IMR-90 (cell line): Measurements from ENCODE around the gene FBXW7. TPM values are rescaled to one million over a fixed set of nuclear protein-coding genes. Genes with fewer than 3 reads are reported as not detected.

Experiments
- ATAC-seq: fragments of 200-7000 bp; cut with Tn5 transposase; 2 replicates; pipeline ENCODE4 v1.9.1; 2020; ENCODE audit warnings: low read depth, mild to moderate bottlenecking, moderate library complexity
- BruUV-seq: library from RNA; stranded (reverse); fragments of 400-500 nt; replicated peaks from 2 replicates; lab custom pipeline; 2021; lab: Mats Ljungman, UMichigan
- CTCF ChIA-PET: fragments of 300-600 bp; formaldehyde crosslinking; extraction: SDS; loops from one replicate; lab custom pipeline; 2021; ENCODE audit warnings: antibody characterized with exemption; lab: Yijun Ruan, JAX
- POLR2A ChIA-PET: fragments of 300-600 bp; sonication (Branson Sonifier 250); formaldehyde crosslinking; loops from one replicate; lab custom pipeline; 2022; ENCODE audit warnings: antibody characterized with exemption; ENCODE audit not compliant: unreplicated experiment; lab: Charles Lee
- DNase-seq: peaks from one replicate; pipeline ENCODE4 v3.0.0; 2013
- H2AFZ ChIP-seq: replicated peaks from 2 replicates; pipeline ENCODE3; 2013; ENCODE audit warnings: low read length, mild to moderate bottlenecking; ENCODE audit not compliant: poor library complexity
- H2AK5ac ChIP-seq: 2 replicates; pipeline ENCODE4 v1.6.1; 2013; ENCODE audit warnings: low read depth, low read length, inconsistent platforms
- H2AK9ac ChIP-seq: replicated peaks from 2 replicates; pipeline ENCODE3; 2013; ENCODE audit warnings: mild to moderate bottlenecking, low read depth, low read length, moderate library complexity; ENCODE audit not compliant: poor library complexity
- H2BK120ac ChIP-seq: 2 replicates; pipeline ENCODE4 v1.6.1; 2013; ENCODE audit warnings: low read depth, low read length, inconsistent platforms
- H2BK15ac ChIP-seq: 3 replicates; pipeline ENCODE4 v1.6.1; 2013; ENCODE audit warnings: low read depth, low read length, inconsistent platforms
- H2BK20ac ChIP-seq: 2 replicates; pipeline ENCODE4 v1.6.1; 2013; ENCODE audit warnings: low read depth, mild to moderate bottlenecking, inconsistent platforms, low read length, moderate library complexity
- H2BK5ac ChIP-seq: 2 replicates; pipeline ENCODE4 v1.6.1; 2013; ENCODE audit warnings: mild to moderate bottlenecking, low read depth, low read length, inconsistent platforms; ENCODE audit not compliant: poor library complexity, severe bottlenecking
- H3K14ac ChIP-seq: replicated peaks from 2 replicates; pipeline ENCODE4 v1.6.1; 2013; ENCODE audit warnings: low read depth, low read length, inconsistent platforms
- H3K18ac ChIP-seq: 2 replicates; pipeline ENCODE4 v1.6.1; 2013; ENCODE audit warnings: low read depth, low read length, control low read depth
- H3K23ac ChIP-seq: 2 replicates; pipeline ENCODE4 v1.6.1; 2013; ENCODE audit warnings: low read depth, low read length, inconsistent platforms
- H3K27ac ChIP-seq: 2 replicates; pipeline ENCODE4 v1.5.1; 2013; ENCODE audit warnings: mild to moderate bottlenecking, control low read depth, low read length; ENCODE audit not compliant: insufficient read depth
- H3K27me3 ChIP-seq: 2 replicates; pipeline ENCODE4 v1.6.1; 2013; ENCODE audit warnings: low read length; ENCODE audit not compliant: control insufficient read depth, insufficient read depth
- H3K36me3 ChIP-seq: 2 replicates; pipeline ENCODE4 v1.6.1; 2013; ENCODE audit warnings: low read length, mixed read lengths; ENCODE audit not compliant: control insufficient read depth, insufficient read depth
- H3K4ac ChIP-seq: 2 replicates; pipeline ENCODE4 v1.6.1; 2013; ENCODE audit warnings: low read depth, low read length, inconsistent platforms
- H3K4me1 ChIP-seq: 2 replicates; pipeline ENCODE4 v1.6.1; 2013; ENCODE audit warnings: low read length, mixed read lengths; ENCODE audit not compliant: control insufficient read depth, insufficient read depth
- H3K4me2 ChIP-seq: 2 replicates; pipeline ENCODE4 v1.6.1; 2013; ENCODE audit warnings: low read depth, mild to moderate bottlenecking, control low read depth, low read length, moderate library complexity
- H3K4me3 ChIP-seq: 2 replicates; pipeline ENCODE4 v1.5.1; 2013; ENCODE audit warnings: low read depth, mild to moderate bottlenecking, control low read depth, low read length, moderate library complexity; ENCODE audit not compliant: insufficient read depth
- H3K56ac ChIP-seq: 2 replicates; pipeline ENCODE4 v1.6.1; 2013; ENCODE audit warnings: low read length, inconsistent platforms; ENCODE audit not compliant: insufficient read depth; ENCODE audit errors: extremely low read depth
- H3K79me1 ChIP-seq, 2 experiments: 2 replicates each; pipeline ENCODE4 v1.6.1; 2013; ENCODE audit warnings: low read length in 2 of 2, inconsistent platforms in 1 of 2, low read depth in 1 of 2
- H3K9ac ChIP-seq: 2 replicates; pipeline ENCODE4 v1.6.1; 2013; ENCODE audit warnings: low read depth, low read length, control low read depth
- H3K9me1 ChIP-seq: 2 replicates; pipeline ENCODE4 v1.6.1; 2013; ENCODE audit warnings: low read length, inconsistent platforms; ENCODE audit not compliant: insufficient read depth
- H3K9me3 ChIP-seq: 2 replicates; pipeline ENCODE4 v1.6.1; 2013; ENCODE audit warnings: low read length; ENCODE audit not compliant: control insufficient read depth, insufficient read depth
- H4K20me1 ChIP-seq: 2 replicates; pipeline ENCODE4 v1.6.1; 2013; ENCODE audit warnings: low read length, inconsistent platforms; ENCODE audit not compliant: insufficient read depth
- H4K5ac ChIP-seq: 2 replicates; pipeline ENCODE4 v1.6.1; 2013; ENCODE audit warnings: mild to moderate bottlenecking, low read depth, low read length, control low read depth
- H4K8ac ChIP-seq, 2 experiments: 2 replicates each; pipeline ENCODE4 v1.6.1; 2013; ENCODE audit warnings: low read depth in 2 of 2, low read length in 2 of 2, control low read depth in 1 of 2, inconsistent platforms in 1 of 2
- H4K91ac ChIP-seq: 2 replicates; pipeline ENCODE4 v1.6.1; 2013; ENCODE audit warnings: low read depth, low read length, inconsistent platforms; ENCODE audit not compliant: insufficient read depth
- BHLHE40 ChIP-seq: fragments of 150-350 bp; IDR thresholded peaks from 2 replicates; pipeline ENCODE4 v1.6.1; 2016; ENCODE audit warnings: mild to moderate bottlenecking, low read depth, low read length
- CHD1 ChIP-seq: IDR thresholded peaks from 2 replicates; pipeline ENCODE4 v1.6.1; 2012; ENCODE audit warnings: low read depth, low read length, improper control_type of control experiment
- CTCF ChIP-seq: conservative IDR thresholded peaks from 2 replicates; pipeline ENCODE4 v1.5.1; 2012; ENCODE audit warnings: mild to moderate bottlenecking, low read depth, low read length, improper control_type of control experiment
- MAFK ChIP-seq: IDR thresholded peaks from 2 replicates; pipeline ENCODE4 v1.6.1; 2012; ENCODE audit warnings: low read depth, low read length, improper control_type of control experiment
- MXI1 ChIP-seq: IDR thresholded peaks from 2 replicates; pipeline ENCODE4 v1.6.1; 2012; ENCODE audit warnings: low read depth, mild to moderate bottlenecking, low read length, moderate library complexity, borderline replicate concordance
- NFE2L2 ChIP-seq: fragments of 150-350 bp; IDR thresholded peaks from 2 replicates; pipeline ENCODE4 v1.6.1; 2016; ENCODE audit warnings: low read depth, mild to moderate bottlenecking, low read length
- RCOR1 ChIP-seq: IDR thresholded peaks from 2 replicates; pipeline ENCODE4 v1.6.1; 2012; ENCODE audit warnings: mild to moderate bottlenecking, low read length, improper control_type of control experiment; ENCODE audit not compliant: insufficient replicate concordance
- WGBS, 2 experiments: methylation state at CpG; one replicate each; pipeline versions ENCODE4 v1.1.5 to v1.1.7; 2013; ENCODE audit warnings: missing lambda C conversion rate in 2 of 2; ENCODE audit not compliant: insufficient read length in 1 of 2; ENCODE audit errors: extremely low coverage in 2 of 2; 5-methylcytosine and 5-hydroxymethylcytosine counted together
- dilution Hi-C: fragments of 300-500 bp; cut with HindIII; formaldehyde crosslinking; loops from one replicate; pipeline ENCODE4 v1.14.3; 2018; ENCODE audit warnings: low sequenced_read_pairs; ENCODE audit not compliant: unreplicated experiment
- in situ Hi-C: fragments of 300-500 bp; cut with MboI; formaldehyde crosslinking; loops from 3 replicates; pipeline ENCODE4 v1.14.3; 2019; ENCODE audit warnings: low sequenced_read_pairs, inconsistent platforms, mixed read lengths
- intact Hi-C: fragments of 100-400 bp; cut with micrococcal nuclease; formaldehyde crosslinking; loops from 2 replicates; pipeline ENCODE4 v1.10.0; 2022
- polyA plus RNA-seq, 3 experiments: library from polyadenylated mRNA; depleted of rRNA; stranded (reverse); fragments of >200 nt; gene quantifications; 2 replicates each; pipeline ENCODE4 v1.2.3, GENCODE V29; 2012; ENCODE audit warnings: low replicate concordance in 1 of 3
- total RNA-seq: library from RNA; depleted of rRNA; stranded (reverse); fragments of >200 nt; gene quantifications from 2 replicates; pipeline ENCODE4 v1.2.3, GENCODE V29; 2012

The FBXW7 gene
- total and polyA plus RNA-seq, 2 of the 4 experiments (the other 2 are of a cell fraction) = 7.2 to 27.4 TPM

GRCh38 chr4:152563209-152563608, 27.3 kb upstream of the FBXW7 start:
- intact Hi-C loops (no loop called here), in situ Hi-C loops (no loop called here), dilution Hi-C loops (no loop called here)
- BruUV-seq = no TSS peak
- ChIA-PET CTCF (no interaction called here), POLR2A (no interaction called here)
- H4K5ac ChIP-seq = no peak overlapping the region
- no peak overlapping the region for H2BK15ac ChIP-seq
- no peak overlapping the region for H2BK120ac ChIP-seq
- no peak overlapping the region for H4K91ac ChIP-seq
- H4K8ac ChIP-seq = no peak overlapping the region
- no peak overlapping the region for H3K4me2 ChIP-seq
- H3K56ac ChIP-seq = no peak overlapping the region
- H2BK20ac ChIP-seq = no peak overlapping the region
- H3K9me1 ChIP-seq = no peaks in the 10 kb centered on the region; the same call in 1 of the 2 replicates
- no peak overlapping the region for H2AK9ac ChIP-seq
- H2BK5ac ChIP-seq = no peak overlapping the region
- peaks cover 3% of the 10 kb centered on the region; the same call in 1 of the 2 replicates for H3K27me3 ChIP-seq
- H3K23ac ChIP-seq = no peak overlapping the region
- H3K9ac ChIP-seq = no peak overlapping the region
- WGBS, 2 experiments = no CpG with 5 or more reads among the region's 2 CpGs
- H3K27ac ChIP-seq = no peak overlapping the region
- H3K4ac ChIP-seq = no peak overlapping the region
- no peak overlapping the region for H2AFZ ChIP-seq
- ATAC-seq (no peak), DNase-seq (no peak)
- H3K9me3 ChIP-seq = no peaks in the 10 kb centered on the region
- no peaks in the 10 kb centered on the region for H4K20me1 ChIP-seq
- no peak overlapping the region for H3K14ac ChIP-seq
- H3K79me1 ChIP-seq = no peaks in the 10 kb centered on the region
- H3K4me3 ChIP-seq = no peak overlapping the region
- H3K4me1 ChIP-seq = no peaks in the 10 kb centered on the region
- H3K36me3 ChIP-seq = no peaks in the 10 kb centered on the region
- no peak overlapping the region for H2AK5ac ChIP-seq
- no peak overlapping the region for H3K18ac ChIP-seq
- TF ChIP-seq RCOR1 (no peak), MXI1 (no peak), MAFK (no peak), CTCF (no peak), NFE2L2 (no peak), CHD1 (no peak), BHLHE40 (no peak)
